CD4-positive, alpha-beta T cell treated with Interferon alpha-2 for 1 hour (primary cell): ENCODE data around the gene MMP14.
A peak's percentile ranks its signal among the peaks of the same experiment; 100 is the strongest.

Experiments
- DNase-seq, 2 donors: peaks; one replicate each; pipeline ENCODE4 v3.0.0-alpha.2; 2020 to 2022

MMP14 gene

GRCh38 chr14:22864979-22865378 lies 28.6 kb downstream of the MMP14 start:
- DNase-seq = no peak

DNA sequence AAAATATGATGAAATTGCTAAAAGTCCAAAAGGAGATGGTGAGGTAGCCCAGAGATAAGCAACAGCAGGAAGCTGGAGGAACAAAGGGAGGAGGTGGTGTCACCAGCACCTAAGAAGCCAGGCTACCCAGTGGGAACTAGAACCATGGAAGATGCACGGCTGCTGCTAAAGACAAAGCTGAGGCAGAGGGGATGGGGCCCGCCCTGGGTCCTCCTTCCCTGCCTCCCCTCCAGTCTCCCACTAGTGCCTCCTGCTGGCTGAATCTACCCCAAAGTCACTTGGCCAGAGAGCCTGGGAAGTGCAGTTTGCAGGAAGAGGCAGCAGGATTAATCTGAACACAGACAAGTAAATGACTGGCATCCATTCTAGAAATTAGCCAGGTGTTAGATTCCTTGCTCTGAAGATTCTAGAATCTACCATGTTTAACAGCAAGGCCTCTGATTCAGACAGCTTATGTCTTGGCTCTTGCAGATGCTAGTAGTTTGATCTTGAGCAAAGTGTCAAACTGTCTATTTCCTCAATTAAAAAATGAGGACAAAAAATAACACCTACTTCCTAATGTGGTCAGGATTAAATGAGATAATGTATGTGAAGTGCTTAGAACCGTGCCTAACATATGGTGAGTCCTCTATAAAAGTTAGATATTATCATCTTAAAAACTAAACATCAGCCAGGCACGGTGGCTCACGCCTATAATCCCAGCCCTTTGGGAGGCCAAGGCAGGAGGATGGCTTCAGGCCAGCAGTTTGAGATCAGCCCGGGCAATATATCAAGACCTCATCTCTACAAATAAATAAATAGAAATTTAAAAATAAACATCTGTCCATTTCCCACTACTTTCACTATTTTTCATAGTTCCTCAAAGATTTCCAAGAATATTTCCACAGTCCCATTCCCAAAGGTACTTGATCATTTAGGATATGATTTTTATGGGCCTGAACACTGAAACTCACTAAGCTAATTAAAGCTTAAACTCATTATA lies 29.3 kb downstream of the MMP14 start:
- DNase-seq = no peak

GRCh38 chr14:22866874-22867273 lies 30.5 kb downstream of the MMP14 start:
- DNase-seq = no peak

GRCh38 chr14:22870811-22871223 lies 34.4 kb downstream of the MMP14 start:
- DNase-seq = no peak

DNA sequence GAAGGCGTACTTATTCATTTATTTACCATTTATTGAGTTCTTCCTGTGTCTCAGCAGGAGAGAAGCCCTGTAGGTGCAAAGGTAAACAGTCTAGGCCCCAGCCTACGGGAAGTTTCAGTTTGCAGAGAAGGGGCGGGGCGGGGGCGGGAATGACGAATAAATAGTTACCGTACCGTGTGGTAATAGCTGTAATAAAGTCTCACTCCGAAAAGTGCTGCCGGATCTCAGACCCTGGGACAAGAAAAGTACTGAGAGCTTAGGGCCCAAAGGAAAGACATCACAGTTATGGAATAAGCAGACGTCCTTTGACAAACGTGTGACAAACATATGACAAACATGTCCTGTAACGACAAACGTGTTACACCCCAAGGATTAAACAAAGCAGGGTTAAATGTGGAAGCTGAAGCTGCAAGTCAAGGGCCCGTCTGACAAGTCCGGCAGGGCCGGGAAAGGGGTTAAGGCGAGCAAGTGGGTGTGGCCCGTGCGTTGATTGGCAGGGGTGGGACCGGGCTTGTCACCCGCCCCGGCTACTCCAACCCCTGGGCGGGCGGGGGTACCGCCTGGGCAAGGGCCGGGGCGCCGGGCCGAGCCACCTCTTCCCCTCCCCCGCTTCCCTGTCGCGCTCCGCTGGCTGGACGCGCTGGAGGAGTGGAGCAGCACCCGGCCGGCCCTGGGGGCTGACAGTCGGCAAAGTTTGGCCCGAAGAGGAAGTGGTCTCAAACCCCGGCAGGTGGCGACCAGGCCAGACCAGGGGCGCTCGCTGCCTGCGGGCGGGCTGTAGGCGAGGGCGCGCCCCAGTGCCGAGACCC lies 35.0 kb downstream of the MMP14 start, which contains the start of gene LRP10:
Gene LRP10, plus strand, starts transcription at position 517 of the 809 bp plus-strand sequence. CDS start 564 bp downstream, outside the sequence.
- peak; percentile 85 to 89 for DNase-seq

DNA sequence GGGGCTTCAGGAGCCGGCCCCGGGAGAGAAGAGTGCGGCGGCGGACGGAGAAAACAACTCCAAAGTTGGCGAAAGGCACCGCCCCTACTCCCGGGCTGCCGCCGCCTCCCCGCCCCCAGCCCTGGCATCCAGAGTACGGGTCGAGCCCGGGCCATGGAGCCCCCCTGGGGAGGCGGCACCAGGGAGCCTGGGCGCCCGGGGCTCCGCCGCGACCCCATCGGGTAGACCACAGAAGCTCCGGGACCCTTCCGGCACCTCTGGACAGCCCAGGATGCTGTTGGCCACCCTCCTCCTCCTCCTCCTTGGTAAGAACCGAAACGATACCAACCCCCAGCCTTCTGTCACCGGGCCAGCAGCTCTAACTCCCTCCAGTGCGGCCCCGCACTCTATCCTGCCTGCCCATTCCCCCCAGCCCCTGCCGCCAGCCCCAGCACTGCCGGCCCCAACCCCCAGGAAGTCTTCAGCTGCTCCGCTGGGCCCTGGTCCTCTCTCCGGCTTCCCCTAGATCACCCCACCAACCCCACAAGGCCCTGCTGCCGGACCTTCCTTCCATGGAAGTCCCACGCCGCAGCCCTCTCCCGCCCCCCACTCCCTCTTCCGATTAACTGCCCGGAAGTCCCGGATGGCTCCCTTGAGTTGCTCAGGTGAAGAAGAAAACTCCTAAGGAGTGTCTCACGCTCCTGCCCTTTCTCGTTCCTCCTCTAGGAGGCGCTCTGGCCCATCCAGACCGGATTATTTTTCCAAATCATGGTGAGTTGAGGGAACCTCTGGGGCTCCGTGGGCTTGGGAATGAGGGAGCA lies 35.8 kb downstream of the MMP14 start:
- DNase-seq = peak; percentile 66 to 82

DNA sequence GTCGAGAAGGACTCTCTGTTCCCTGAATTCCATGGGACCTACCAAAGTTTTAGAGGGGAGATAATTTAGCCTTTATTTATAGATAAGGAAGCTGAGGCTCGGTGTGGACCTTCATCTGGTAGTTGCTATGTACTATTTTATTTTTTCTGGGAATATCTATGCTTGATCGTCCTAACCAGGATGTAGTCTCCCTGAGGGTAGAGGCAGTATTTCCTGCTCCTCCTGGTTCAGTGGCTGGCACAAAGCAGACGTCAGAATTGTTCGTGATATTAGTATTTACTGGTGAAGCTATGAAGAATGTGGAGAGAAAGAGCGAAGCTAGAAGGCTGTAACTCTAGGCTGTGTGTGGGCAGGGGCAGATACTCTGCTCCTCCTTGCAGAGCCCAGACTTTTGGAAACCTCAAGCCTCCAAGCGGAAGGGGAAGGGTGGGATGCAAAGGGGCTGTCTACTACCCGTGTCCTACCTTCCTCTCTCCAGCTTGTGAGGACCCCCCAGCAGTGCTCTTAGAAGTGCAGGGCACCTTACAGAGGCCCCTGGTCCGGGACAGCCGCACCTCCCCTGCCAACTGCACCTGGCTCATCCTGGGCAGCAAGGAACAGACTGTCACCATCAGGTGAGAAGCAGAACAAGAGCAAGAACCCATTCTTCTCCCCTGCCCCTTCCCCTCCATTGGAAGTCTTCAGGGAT lies 36.6 kb downstream of the MMP14 start:
- DNase-seq = no peak

GRCh38 chr14:22875003-22875747 lies 38.8 kb downstream of the MMP14 start:
- no peak for DNase-seq

- DNase-seq = no peak
Measured at GRCh38 chr14:22875748-22876319, 39.4 kb downstream of the MMP14 start.

- no peak for DNase-seq
Measured at GRCh38 chr14:22877000-22877501, 40.7 kb downstream of the MMP14 start.

DNA sequence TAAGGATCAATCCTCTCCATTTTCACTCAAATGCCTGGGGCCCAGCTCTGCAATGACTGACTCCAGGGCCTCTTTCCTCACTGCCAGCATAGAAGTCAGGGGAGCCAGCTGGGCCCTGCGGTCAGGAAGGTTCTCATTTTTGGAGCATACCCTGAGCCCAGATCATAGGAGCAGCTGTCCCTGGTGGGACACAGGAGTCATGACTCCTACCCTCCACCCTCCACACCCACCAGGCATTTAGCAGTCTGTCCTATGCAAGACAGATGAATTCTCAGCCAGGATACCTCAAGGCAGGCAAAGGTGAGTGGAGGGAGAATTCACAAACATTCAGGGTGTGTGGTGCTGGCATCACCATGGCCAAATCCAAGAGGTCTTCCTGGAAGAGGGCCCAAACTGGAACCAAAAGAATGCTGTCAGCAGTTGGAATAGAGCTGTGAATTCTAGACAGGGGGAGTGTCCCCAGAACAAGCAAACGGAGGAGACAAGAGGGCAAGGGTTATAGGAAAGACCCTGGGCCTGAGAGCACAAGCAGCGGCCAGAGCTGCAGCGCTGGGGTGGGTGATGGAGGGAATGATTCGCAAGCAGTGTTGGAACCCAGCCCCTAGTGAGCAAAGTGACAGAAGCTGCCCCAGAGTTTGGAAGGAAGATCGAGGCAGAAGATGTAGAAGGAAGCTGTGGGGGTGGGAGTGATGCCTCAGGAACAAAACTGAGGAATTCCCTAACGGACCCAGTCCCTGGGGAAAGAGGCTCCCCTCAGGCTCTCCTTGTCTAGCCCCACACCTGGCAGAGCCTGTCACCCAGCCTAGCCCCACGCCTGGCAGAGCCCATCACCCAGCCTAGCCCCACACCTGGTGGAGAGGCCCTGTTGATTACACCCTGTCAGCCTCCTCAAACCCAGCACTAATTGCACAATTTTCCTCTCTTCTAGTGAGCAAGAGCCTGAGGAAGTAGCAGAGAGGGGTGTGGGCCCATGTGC lies 42.2 kb downstream of the MMP14 start:
- DNase-seq = no peak

DNA sequence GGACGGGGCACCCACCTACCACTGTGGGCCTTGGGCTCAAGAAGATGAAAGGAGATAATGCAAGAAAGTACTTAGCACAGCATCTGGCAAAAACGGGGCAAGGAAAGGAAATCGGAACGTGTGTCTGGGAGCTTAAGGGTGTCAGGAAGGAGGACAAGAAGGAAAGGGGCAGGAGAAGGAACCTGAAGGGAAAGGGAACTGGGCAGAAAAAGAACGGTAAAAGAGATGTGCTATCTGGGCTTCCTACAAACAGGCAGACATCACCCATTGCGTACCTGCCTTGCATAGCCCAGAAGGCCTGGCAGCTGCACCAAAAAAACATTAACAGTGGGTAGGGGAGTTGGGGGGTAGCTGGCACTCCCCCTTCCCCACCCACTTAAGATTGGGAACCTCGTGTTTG lies 45.7 kb downstream of the MMP14 start:
- no peak for DNase-seq

DNA sequence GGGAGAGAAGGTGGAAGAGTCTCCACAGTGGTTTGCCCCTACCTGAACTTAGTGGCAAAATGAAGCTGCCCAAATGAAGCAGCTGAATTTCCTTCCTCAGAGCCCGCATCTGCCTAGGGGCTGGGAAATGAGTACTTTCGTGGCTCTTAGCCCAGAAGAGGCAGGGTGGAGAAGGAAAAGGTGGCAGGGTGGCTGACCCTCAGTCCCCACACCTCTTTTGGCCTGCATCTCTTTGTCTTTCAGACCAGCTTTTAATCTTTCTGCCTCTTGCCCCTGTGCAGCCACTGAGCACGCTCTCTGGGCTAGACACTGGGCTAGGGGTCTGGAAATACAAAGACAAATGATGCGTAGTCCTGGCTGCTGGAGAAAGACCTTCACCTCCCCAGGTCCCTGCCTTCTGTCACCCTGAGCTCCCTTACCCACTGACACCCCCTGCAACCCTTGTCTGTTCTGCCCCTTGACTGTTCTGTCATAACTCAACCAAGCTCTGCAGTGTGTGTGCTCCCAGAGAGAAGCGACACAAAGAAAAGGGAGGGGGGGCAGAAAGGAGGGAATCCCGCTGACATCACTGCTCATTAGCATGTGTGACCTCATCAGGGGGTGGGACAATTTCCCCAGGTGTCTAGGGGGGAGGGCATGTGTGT lies 46.3 kb downstream of the MMP14 start:
- DNase-seq = peak; percentile 58 to 61

- no peak for DNase-seq
Measured at GRCh38 chr14:22883173-22883976, 47.0 kb downstream of the MMP14 start, which contains the start of gene REM2. TSS of gene REM2 (plus strand) at chr14:22883222. CDS start at chr14:22883288, 66 bp downstream.

DNA sequence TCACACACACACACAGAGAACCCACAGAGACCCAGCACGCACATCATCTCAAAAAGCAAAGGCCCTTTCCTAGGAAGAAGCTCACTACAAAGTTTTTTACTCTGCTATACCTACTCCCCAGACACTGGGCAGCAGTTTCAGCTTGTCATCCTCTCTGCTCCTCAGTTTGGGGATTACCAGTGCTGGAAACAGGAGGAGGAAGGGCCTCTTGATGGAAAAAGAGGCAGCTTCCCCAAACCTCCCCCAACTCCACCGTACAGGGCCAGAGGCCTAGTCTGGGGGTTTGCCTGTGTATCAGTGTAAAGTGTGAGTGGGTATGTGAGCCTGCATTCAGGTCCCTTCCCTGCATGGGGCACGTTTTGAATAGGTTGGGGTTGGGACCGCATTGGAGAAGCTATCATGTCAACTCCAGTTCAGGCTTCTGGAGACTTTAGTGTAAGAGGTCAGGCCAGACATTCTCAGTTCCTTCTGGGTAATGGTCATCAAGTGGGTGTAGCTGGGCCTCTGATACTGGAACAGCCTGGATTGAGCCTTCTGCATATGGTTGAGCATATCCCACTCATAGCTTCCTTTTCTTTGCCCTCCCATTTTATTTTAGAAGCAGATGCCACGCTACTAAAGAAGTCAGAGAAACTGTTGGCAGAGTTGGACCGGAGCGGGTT lies 47.8 kb downstream of the MMP14 start:
- no peak for DNase-seq

- DNase-seq = no peak
Measured at GRCh38 chr14:22884738-22885523, 48.5 kb downstream of the MMP14 start.

- DNase-seq = no peak
Measured at GRCh38 chr14:22885975-22886374, 49.6 kb downstream of the MMP14 start.
